ENCODE measurements around the gene FSIP1.

FSIP1 gene

DNA sequence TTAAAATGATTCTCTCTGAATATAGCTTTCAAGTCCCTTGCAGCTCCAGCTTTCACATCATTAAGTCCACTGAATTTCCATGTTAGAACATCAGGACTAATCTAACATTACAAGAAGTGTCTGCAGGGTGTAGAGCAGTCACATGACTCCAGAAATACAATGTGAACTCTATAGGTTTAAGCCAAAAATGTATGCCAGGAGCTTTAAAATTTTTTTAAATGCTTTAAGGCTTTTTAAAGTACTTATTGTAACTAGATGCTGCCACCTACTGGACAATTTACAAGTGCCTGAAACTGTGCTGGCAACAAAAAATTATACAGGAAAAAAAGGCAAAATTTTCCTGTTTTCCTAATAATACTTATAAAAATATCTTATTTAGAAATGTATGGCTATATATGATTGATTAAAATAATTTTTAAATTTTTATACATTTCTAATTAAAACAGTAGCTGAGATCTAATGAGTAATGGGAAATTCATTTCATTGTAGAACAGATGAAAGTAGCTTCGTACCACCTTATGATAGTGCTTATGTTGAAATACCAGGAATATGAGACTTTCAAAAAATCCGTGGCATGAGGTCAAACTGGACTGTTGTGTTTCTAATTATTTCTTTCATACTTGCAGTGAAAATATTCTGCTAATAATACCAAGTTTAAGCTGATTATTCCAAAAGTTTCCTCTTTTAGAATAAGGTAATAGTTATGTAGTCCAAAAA, 25.7 kb downstream of the FSIP1 start:
- DNase-seq (ENCODE audit: low read depth): peak; percentile 69

GRCh38 chr15:39752991-39753390, 29.6 kb downstream of the FSIP1 start:
- DNase-seq (ENCODE audit: low read depth): no peak

DNA sequence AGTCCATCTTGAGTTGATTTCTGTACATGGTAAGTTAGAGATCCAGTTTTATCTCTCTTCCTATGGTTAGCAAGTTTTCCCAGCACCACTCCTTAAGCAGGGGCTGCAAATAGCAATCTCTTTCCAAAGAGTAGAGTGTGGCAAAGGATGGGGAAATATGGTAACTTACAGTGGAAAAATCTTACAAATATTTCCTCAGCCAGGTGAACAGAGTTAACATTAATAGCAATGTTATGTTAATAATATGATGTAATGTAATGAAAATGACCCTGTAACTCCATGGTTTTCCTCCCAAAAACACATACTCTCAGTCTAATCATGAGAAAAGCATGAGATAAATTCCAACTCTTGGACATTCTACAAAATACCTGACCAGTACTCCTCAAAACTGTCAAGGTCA, 30.4 kb downstream of the FSIP1 start:
- DNase-seq (ENCODE audit: low read depth): no peak

DNA sequence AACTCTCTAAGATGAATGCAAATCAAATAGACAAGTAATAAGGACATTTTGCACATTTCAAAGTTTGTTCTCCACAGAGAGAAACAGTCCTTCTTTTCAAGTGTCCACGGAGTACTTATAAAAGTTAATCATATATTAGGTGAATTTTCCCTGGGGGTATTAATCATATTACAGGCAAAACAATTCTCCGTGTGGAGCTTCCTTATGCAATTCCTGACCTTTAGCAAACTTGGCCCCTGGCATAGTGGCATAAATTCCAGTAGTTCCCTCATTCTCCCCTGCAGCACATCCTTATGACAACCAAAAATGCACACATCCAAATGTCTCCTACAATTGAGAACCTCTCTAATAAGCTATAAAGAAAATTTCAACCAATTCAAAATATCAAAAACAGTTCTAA, 34.4 kb downstream of the FSIP1 start:
- DNase-seq (ENCODE audit: low read depth): peak; percentile 56

- peak; percentile 61 for DNase-seq (ENCODE audit: low read depth)
These were observed 35.3 kb downstream of the FSIP1 start for GRCh38 chr15:39747326-39747725.

DNA sequence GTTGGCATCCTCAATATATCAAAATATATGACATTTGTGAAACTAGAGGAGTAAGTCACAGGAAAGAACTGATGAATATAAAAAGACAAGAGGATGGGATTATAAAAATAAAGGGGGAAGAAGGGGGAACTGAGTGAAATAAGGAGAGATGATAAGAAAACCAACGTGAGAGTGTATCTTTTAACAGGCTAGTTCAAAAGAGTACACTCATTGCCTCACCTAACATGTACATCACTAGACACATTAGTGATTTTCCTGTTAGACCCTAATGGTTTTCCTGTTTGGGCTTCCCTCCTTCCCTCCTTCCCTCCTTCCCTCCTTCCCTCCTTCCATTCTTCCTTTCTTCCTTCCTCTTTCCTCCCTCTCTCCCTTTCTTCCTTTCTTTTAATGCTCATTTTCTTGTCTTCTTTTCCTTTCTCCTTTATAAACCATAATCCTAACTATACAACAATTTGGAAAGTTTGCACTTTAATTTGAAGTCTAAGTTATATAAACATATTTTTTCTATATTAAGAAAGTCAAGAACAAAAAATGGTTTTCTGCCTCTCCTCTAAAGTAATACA, 35.8 kb downstream of the FSIP1 start:
- DNase-seq (ENCODE audit: low read depth): no peak

GRCh38 chr15:39746176-39746575, 36.5 kb downstream of the FSIP1 start:
- no peak for DNase-seq (ENCODE audit: low read depth)

GRCh38 chr15:39745415-39745814, 37.2 kb downstream of the FSIP1 start:
- no peak for DNase-seq (ENCODE audit: low read depth)

GRCh38 chr15:39744334-39745103, 38.1 kb downstream of the FSIP1 start:
- no peak for DNase-seq (ENCODE audit: low read depth)

DNA sequence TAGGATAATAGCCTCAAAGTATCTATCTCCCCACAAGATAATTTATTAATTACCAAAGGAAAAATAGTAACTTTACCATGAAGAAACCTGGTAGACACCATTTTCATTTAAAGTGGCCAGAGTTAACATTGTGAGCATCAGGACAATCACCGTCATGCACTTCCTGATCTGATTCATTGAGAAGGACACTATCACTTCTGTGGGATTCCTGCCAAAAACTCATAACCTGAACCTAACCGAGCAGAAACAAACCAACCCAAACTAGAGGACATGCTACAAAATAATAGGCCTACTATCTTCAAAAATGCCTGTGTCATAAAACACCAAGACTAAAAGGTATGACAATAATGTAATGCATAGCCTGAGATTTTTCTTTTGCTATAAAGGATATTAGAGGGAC, 39.0 kb downstream of the FSIP1 start:
- no peak for DNase-seq (ENCODE audit: low read depth)

DNA sequence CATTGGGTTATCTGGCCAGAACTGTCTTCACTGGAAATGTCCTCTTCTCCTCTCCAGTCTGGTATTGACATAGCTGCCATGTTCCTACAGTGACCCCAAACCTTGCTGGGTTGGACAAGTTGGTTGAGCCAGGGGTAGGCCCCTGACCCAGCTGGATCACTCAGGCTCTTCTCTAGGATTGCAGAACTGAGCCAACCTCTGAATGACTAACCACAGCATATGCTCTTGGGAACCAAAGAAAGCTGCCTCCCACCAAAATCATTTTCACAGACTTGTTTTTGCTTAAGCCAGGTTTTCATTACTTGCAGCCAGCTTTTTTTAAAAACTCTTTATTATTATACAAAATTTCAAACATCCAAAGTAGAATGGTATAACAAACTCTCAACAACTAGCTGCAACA, 41.4 kb downstream of the FSIP1 start:
- no peak for DNase-seq (ENCODE audit: low read depth)

DNA sequence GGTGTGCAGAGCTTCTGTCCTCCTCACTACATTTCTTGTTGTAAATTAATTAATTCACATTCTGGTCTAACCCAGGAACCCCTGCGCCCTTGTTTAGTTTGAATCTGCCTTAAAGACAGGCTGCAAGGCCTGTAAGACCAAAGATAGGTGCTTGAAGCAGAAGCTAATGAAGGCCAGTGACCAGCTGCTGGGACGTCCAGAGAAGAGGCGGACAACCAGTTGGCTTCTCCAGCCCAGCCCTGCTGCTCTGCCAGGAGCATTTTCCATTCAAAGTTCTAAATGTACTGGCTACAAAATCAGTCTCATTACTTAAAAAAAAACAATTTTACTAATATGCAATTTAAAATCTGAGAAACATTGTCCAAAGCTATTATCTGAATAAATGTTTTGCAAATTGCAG, 43.6 kb downstream of the FSIP1 start:
- no peak for DNase-seq (ENCODE audit: low read depth)

DNA sequence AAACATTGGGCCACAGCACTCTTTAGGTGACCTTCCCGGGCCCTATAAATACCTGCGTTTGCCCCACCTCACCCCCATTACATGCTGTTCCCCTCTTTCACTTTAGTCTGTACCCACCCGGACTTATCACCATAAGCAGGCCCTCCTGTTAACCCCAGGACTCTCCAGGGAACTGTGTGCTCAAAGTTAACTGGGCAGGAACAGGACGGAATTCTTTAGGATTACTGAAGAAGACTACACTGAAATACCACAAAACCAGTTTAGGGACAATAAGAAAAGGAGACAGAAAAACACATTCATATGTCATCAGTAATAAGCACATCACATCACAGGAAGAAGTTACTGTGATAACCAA, 45.5 kb downstream of the FSIP1 start:
- DNase-seq (ENCODE audit: low read depth): no peak

DNA sequence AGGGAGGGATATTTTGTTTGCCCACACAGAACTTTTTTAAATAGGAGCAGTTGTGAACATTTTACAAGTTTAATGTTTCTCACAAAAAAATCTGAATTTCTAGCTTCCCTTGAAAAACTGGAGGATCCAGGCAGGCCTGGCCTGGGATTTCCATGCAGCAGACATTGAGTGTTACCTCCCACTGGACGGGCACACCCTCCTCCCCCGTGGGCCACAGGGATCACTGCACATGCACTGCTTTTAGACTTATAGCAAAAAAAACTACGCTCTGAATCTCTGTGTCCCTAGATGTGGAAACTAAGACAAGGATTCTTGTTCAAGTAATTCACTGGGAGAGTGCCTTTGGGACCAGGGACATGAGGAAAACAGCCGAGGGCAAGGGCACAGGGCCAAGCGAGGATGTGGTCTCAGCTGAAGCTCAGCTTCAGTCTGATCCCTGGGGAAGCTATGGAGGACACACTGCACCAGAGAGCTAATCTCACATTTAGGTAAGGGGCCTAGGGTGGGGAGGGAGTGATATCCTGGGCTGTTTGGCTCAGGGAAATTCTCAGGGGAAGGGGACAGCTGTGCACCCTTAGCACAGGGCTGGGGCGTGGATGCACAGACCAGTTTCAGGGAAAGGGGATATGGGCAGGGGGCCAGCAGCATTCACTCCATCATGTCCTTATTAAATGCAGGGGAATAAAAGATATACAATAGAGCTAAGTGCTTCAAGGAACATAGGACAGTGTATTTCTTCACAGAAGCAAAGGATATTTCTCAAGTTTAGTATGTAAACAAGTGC, 46.0 kb downstream of the FSIP1 start:
- no peak for DNase-seq (ENCODE audit: low read depth)

- no peak for DNase-seq (ENCODE audit: low read depth)
These were observed 47.4 kb downstream of the FSIP1 start for GRCh38 chr15:39735120-39735717.

DNA sequence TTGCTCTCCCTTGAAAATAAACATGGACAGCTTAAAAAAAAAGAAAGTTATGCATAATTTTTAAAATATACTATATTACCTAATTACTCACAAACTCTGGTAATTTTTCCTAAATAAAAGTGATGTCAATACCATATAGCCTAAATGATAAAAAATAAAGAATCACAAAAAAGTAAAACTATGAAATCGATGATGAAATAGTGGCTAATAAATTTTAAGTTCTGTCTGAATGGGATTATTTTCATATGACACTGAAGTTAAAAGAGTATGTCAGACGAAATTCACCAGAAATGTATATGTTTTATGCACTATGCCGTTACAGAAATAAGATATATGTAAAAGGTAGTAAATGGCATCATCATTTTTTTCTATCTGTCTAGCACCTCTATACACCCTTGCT, 51.4 kb downstream of the FSIP1 start:
- no peak for DNase-seq (ENCODE audit: low read depth)

DNA sequence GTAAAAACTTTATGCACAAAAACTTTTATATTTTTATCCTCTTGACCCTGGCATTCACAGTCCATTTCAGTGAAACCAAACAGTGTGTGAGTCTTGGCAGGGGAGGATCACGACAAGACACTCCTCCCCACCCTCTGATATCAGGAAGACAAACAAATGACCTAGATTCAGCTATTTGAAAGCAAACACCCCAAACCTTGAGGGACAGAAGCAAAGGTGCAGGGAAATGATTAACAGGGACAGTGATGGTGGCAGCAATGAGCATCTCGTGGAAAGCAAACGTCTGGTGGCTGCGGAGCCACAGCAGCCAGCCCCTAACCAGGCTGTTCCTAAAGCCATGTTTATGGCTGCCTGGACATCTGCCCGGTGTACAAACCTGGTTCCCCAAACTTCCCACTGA, 52.1 kb downstream of the FSIP1 start:
- no peak for DNase-seq (ENCODE audit: low read depth)

DNA sequence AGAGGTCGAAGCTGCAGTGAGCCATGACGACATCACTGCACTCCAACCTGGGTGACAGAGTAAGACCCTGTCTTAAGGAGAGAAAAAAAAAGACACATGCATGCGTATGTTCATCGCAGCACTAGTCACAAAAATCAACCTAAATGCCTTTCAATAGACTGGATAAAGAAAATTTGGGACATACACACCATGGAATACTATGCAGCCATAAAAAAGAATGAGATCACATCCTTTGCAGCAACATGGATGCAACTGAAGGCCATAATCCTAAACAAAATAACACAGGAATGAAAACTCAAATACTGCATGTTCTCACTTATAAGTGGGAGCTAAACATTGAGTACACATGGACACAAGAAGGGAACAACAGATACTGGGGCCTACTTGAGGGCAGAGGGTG, 53.1 kb downstream of the FSIP1 start:
- DNase-seq (ENCODE audit: low read depth): no peak

DNA sequence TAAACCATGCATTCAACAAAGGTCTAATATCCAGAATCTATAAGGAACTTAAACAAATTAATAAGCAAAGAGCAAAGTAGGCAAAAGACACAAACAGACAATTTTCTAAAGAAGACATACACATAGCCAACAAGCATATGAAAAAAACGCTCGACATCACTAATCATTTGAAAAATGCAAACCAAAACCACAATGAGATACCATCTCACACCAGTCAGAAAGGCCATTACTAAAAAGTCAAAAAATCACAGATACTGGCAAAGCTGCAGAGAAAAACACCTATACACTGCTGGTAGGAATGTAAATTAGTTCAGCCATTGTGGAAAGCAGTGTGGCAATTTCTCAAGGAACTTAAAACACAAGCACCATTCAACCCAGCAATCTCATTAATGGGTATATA, 53.8 kb downstream of the FSIP1 start:
- peak; percentile 62 for DNase-seq (ENCODE audit: low read depth)

DNA sequence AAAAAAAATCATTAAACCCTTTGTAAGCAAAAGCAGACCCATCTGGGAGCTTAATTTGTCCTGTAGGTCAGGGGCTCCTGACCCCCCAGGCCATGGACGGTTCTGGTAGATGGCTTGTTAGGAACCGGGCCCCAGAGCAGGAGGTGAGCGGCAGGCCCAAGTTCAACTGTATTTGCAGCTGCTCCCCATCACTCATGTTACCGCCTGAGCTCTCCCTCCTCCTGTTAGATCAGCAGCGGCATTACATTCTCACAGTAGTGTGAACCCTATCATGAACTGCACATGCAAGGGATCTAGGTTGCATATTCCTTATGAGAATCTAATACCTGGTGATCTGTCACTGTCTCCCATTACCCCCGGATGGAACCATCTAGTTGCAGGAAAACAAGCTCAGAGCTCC, 60.7 kb downstream of the FSIP1 start:
- no peak for DNase-seq (ENCODE audit: low read depth)

GRCh38 chr15:39720621-39721611, 61.7 kb downstream of the FSIP1 start:
- peak; percentile 90 for DNase-seq (ENCODE audit: low read depth)
